GM12872 (cell line): Measurements from ENCODE around the gene CHODL.

Experiments used
- CTCF ChIP-seq: IDR thresholded peaks from 3 replicates; pipeline ENCODE4 v1.5.1; 2011; ENCODE audit warnings: low read depth, mild to moderate bottlenecking, low read length, moderate library complexity; ENCODE audit not compliant: insufficient read depth

CHODL gene, protein sequence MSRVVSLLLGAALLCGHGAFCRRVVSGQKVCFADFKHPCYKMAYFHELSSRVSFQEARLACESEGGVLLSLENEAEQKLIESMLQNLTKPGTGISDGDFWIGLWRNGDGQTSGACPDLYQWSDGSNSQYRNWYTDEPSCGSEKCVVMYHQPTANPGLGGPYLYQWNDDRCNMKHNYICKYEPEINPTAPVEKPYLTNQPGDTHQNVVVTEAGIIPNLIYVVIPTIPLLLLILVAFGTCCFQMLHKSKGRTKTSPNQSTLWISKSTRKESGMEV

GRCh38 chr21:18244671-18245463, at the start of gene CHODL:
Gene CHODL (plus strand): TSS chr21:18244833. CDS start chr21:18245224, 391 bp downstream.
- no peak for TF ChIP-seq CTCF

DNA sequence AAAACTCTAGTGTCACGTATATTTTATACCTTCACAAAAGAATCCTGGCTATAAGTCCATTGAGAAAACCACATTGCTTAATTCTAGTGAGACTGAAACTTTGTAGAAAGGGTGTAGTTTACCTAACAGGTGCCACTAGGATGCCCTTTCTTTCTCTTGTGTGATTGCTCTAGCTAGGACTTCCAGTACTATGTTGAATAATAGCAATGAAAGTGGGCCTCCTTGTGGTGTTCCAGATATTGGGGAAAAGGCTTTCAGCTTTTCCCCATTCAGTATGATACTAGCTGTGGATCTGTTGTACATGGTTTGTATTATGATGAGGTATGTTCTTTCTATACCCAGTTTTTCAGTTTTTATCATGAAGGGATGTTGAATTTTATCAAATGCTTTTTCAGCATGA, 39.7 kb upstream of the CHODL start:
- no peak for TF ChIP-seq CTCF

- no peak for TF ChIP-seq CTCF
Measured at GRCh38 chr21:18218331-18218730, 26.3 kb upstream of the CHODL start.

DNA sequence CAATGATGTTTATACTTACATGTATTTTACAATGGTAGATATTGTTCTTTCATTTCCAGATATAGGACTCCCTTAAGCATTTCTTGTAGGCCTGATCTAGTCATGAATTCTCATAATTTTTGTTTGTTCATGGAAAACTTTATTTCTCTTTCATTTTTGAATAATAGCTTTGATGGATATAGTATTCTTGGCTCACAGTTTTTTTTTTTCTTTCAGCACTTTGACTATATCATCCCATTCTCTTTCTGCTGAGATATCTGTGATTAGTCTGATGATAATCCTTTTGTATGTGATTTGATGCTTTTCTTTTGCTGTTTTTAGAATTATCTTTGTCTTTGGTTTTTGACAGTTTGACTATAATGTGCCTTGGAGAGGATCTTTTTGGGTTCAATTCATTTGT, 24.1 kb upstream of the CHODL start:
- TF ChIP-seq CTCF, result no peak

- TF ChIP-seq CTCF, result no peak
Measured at GRCh38 chr21:18222346-18222745, 22.3 kb upstream of the CHODL start.

DNA sequence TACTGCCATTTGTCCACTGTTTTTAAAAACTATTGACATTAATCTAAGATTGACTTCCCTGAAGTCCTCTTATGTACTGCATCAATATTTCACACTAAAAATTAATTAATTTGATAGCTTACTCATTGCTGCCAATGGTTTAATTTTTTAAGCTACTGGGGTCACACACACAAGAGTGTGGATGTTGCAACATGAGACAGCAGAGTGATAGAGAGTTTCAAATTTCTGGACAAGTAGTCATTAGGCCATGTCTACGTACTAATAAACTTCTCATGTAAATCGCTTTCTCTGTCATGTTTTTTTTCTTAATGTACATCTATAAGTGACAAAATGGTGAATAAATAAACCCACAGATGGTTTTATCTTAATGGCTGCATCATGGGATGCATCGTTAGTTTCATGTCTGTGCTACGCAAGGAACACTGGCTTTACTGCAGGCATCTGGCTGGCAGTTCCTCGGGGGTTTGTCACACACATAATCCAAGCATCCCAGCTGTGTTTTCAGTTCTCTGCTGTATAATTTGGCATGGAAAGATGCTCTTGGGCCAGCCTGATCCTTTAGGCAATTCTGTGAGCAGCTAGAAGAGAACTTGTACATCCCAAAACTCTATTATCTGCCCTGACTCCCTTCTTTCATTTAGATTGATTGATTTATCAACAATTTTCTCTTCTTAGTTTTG, 16.4 kb upstream of the CHODL start:
- TF ChIP-seq CTCF, result no peak

GRCh38 chr21:18235545-18235944, 9.1 kb upstream of the CHODL start:
- TF ChIP-seq CTCF, result no peak
